Activated naive CD4-positive, alpha-beta T cell treated with anti-CD3 and anti-CD28 coated beads, Interleukin-2, amount 50 U/mL, for 72 hours (primary cell): ENCODE data around the gene CPSF2. TPM values are rescaled to one million over a fixed set of nuclear protein-coding genes. Genes with fewer than 3 reads are reported as not detected.

Experiments
- ATAC-seq, 2 donors: fragments of 150-1000 bp; cut with Tn5 transposase; 2 replicates each; pipeline ENCODE4 v1.10.0; 2021; ENCODE audit warnings: mild to moderate bottlenecking in 2 of 2, moderate library complexity in 2 of 2
- DNase-seq, 2 donors: peaks; one replicate each; pipeline ENCODE4 v3.0.0; 2021 to 2022; ENCODE audit warnings: low spot score in 2 of 2
- H3K27ac Mint-ChIP-seq, 2 donors: one replicate each; pipeline ENCODE4 v1.8.0; 2022; ENCODE audit warnings: mild to moderate bottlenecking in 2 of 2, mixed read lengths in 2 of 2
- H3K36me3 Mint-ChIP-seq, 2 donors: one replicate each; pipeline ENCODE4 v1.8.0; 2022; ENCODE audit warnings: mixed read lengths in 2 of 2
- H3K9me3 Mint-ChIP-seq, 2 donors: one replicate each; pipeline ENCODE4 v1.8.0; 2022; ENCODE audit warnings: mixed read lengths in 2 of 2
- total RNA-seq, 2 donors: library from RNA; stranded (reverse); gene quantifications; one replicate each; pipeline ENCODE4 v1.2.3, GENCODE V29; 2022

CPSF2 gene
- total RNA-seq = 10 to 100 TPM; 68.0 to 78.4 TPM

GRCh38 chr14:92121670-92122350 lies at the start of gene CPSF2, which contains the start of gene NDUFB1:
Gene CPSF2, plus strand, starts transcription at chr14:92121969. Its CDS starts 9,016 bp downstream, at chr14:92130985.
Gene NDUFB1, minus strand, starts transcription at chr14:92121706. Its CDS starts 4,069 bp downstream, at chr14:92117637.
- ATAC-seq = peak; percentile 90 to 92
- peaks cover 14 to 22% of the 10 kb centered on the region in 2 donors for H3K36me3 Mint-ChIP-seq
- DNase-seq = peak; percentile 86 to 87
- no peaks in the 10 kb centered on the region for H3K9me3 Mint-ChIP-seq
- peak within 1 kb of the TSS; percentile 98 to 100 for H3K27ac Mint-ChIP-seq

GRCh38 chr14:92074555-92074954 lies 47.2 kb upstream of the CPSF2 start:
- no peaks in the 10 kb centered on the region for H3K36me3 Mint-ChIP-seq

DNA sequence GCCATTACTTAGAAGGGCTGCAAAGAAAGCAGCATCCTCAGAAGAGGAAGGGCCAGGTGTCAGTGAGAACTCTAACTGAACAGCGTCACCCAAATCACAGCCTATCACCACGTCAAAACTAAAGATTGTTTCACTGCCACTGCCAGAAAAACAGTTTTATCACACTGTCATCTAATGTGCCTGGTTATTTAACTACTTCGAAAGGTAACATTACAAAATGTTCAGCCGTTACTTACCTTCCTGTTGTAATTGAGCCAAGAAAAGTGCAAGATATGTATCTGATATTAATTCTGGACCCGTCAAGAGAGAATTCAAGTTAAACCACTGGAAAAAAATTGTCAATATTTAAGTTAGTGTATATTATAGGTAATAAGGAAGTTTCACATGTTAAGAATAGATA lies 33.3 kb upstream of the CPSF2 start:
- no peak overlapping the region for H3K27ac Mint-ChIP-seq
- DNase-seq (no peak), ATAC-seq (no peak)
- no peaks in the 10 kb centered on the region for H3K9me3 Mint-ChIP-seq
- H3K36me3 Mint-ChIP-seq = peaks cover 0 to 7% of the 10 kb centered on the region in 2 donors

More at GRCh38 chr14:92074555-92074954, 47.2 kb upstream of the CPSF2 start:
- DNase-seq (no peak), ATAC-seq (no peak)
- Mint-ChIP-seq H3K9me3 (no peaks in the 10 kb centered on the region), H3K27ac (no peak overlapping the region)

DNA sequence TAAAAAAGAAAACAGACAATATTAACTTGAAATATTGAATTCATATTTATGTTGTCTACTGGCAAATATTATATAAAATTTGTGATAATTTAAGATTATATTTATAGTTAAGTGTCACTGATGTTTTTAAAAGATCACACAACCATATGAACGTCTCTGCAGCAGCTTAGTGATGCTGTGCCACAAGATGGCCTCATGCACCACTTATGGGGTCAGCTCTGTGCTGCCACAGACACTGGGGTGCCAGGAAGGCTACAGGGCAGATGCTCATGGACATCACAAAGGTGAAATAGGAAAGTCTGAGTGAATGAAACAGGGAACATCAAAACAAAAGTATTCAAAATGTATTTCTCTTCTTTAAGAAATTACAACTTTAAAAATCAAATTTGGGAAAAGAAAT lies 28.4 kb upstream of the CPSF2 start:
- ATAC-seq (no peak), DNase-seq (no peak)
- Mint-ChIP-seq H3K27ac (peak overlapping the region in 1 of 2 donors; percentile 53), H3K9me3 (no peaks in the 10 kb centered on the region), H3K36me3 (peaks cover 0 to 4% of the 10 kb centered on the region in 2 donors)

DNA sequence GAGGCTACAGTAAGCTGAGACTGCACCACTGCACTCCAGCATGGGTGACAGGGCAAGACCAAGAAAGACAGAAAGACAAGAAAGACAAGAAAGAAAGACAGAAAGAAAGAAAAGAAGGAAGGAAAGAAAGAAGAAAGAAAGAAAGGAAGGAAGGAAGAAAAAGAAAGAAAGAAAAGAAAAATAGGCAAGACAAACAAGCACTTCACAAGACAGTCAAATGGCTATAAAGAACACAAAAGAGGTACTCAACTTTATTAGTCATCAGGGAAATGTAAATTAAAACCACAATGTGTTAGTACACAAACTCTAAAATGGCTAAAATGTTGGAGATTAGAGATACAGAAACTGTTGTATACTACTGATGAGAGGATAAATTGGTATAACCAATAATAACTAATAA lies 22.0 kb upstream of the CPSF2 start:
- H3K27ac Mint-ChIP-seq = peak overlapping the region in 1 of 2 donors; percentile 35
- DNase-seq = no peak
- no peaks in the 10 kb centered on the region for H3K9me3 Mint-ChIP-seq
- no peak for ATAC-seq
- peaks cover 0 to under 1% of the 10 kb centered on the region in 2 donors for H3K36me3 Mint-ChIP-seq

DNA sequence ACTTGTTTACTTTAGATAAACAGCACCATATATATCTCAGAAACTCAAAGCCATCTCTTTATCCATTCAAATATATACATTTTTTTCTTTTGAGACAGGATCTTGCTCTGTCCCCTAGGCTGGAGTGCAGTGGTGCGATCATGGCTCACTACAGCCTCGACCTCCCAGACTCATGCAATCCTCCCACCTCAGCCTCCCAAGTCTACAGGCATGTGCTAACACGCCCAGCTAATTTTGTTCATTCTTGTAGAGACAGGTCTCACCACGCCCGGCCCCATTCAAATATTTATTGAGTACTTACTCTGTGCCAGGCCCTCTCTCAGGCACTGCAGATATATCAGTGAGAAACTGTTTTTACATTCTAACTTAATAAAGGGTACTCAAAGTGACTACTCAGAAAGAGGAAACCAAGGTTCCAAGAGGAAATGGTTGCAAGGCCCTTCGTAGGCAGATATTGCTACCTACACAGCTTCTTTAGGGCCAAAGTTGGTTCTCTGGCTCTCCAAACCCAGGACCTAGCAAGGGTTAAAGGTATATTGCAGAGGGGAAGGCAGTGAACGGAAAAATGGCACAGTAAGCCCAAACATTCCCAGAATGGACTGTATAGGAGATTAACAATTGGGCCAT lies 18.3 kb upstream of the CPSF2 start:
- DNase-seq = no peak
- Mint-ChIP-seq H3K36me3 (peaks cover 0 to 6% of the 10 kb centered on the region in 2 donors), H3K9me3 (no peaks in the 10 kb centered on the region), H3K27ac (no peak overlapping the region)
- no peak for ATAC-seq

DNA sequence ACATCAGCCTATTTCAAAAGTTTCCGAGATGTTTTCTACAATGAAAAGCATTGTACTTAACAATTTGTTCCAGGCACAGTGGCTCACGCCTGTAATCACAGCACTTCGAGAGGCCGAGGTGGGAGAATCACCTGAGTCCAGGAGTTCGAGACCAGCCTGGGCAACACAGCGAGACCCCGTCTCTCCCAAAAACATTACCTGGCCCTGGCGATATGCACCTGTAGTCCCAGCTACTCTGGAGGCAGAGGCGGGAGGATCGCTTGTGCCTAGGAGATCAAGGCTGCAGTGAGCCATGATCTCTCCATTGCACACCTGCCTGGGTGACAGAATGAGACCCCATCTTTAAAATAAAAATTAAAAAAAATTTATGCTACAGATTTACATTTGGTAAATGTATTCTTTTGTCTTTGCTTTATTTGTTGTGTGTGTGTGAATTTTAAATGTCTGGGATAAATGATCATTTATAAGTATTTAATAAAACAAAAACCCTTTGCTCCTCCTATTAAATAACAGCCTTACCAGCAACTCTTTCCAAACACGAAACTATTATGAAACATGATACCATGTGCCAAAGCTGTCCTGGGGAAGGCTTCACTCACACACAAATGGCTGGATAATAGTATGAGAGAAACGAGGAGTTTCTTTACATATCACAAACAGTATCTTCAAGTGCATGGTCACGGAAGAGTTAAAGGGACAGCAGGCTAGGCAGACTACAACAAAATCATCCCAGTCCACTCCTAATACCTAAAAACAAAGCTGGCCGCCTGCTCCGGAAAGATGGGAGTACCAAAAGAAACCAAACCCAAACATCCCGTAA lies 16.5 kb upstream of the CPSF2 start:
- no peak for ATAC-seq
- H3K27ac Mint-ChIP-seq = peak overlapping the region; percentile 90 to 96
- DNase-seq = no peak
- no peaks in the 10 kb centered on the region for H3K9me3 Mint-ChIP-seq
- H3K36me3 Mint-ChIP-seq = peaks cover 0 to 6% of the 10 kb centered on the region in 2 donors

- H3K27ac Mint-ChIP-seq = peak overlapping the region; percentile 90 to 96
- peak in 1 of 2 donors; percentile 25 for ATAC-seq
- DNase-seq = peak in 1 of 2 donors; percentile 20
- no peaks in the 10 kb centered on the region for H3K9me3 Mint-ChIP-seq
- H3K36me3 Mint-ChIP-seq = peaks cover 0 to 6% of the 10 kb centered on the region in 2 donors
Observed at GRCh38 chr14:92105893-92106142, 16.0 kb upstream of the CPSF2 start.

DNA sequence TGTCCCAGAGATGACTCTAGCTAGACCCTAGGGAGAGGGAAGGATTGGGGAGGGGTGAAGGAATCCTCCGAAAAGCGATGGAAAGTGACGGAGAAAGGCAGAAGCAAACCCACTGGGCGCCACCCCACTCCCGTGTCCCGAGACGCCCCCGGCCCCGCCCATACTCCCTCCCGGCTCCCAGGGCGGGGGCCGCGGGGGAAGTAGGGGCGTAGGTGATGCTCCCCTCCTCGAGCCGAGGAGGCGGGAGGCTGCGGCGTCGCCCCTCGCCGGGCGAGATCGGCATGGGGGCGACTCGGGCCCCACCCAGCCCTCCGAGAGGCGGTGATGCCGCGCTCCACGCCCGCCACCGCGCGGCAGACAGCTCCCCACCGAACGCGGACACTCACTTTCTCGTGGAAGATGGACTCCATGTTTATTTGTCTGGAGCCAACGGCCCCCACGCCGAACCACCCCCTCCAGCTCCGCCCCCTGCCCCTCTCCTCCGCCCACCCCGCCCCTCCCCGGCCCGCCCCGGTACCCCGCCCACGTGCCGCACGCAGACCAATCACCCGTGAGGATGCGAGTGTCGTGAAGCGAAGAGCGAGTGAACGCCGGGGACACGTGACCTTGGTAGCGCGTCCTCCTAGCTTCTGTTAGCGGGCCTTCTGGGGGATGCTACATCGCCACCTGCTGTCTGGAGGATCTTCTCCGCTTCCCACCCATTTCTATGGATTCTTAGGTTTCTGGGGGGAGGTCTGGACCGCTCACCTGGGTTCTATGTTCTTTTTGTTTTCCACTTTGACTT lies 15.4 kb upstream of the CPSF2 start, which contains the start of gene ATXN3:
Gene ATXN3 (minus strand): TSS at position 440 of the 784 bp plus-strand sequence. CDS start 30 bp downstream, at position 410.
- H3K9me3 Mint-ChIP-seq = no peaks in the 10 kb centered on the region
- peaks cover 0 to 6% of the 10 kb centered on the region in 2 donors for H3K36me3 Mint-ChIP-seq
- DNase-seq (peak; percentile 91 to 95), ATAC-seq (peak; percentile 96 to 97)
- H3K27ac Mint-ChIP-seq = peak within 1 kb of the TSS; percentile 91 to 96

DNA sequence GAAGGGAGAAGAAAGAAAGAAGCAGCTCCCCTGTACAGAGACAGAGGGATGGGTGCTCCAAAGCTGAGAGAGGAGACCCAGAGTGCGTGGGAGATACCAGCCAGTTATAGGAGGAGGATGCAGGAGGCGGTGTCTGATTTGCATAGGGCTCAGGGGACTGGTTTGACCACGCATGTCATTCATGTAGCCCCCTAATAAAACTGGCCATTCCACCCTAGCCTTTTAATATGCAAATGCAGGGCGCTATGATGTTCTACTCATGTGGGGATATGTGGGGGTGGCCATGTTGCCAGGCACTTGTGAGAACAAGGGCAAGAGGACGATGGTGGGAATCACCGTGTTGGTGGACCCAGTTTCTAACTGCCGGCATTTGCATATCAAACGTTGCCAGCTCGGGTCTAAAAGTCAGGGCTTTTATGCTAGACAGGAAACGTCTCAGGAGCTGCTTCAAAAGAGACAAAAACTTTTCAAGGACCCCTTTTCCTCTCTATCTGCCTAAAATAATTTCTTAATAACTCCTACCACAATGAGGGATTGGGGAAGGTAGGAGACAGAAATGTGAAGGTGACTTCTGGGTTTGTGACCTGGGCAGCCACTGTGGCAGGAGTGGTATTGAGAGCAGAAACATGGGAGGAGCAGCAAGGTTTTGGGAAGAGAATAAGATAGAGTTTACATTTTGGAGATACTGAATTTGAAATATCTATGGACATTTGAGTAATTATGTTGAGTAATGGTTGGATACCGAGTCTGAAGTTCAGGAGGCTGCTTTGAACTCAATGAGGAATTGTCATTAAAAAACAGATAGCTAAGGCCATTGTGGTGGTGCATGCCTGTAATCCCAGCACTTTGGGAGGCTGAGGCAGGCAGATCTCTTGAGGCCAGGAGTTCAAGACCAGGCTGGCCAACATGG lies 13.2 kb upstream of the CPSF2 start:
- no peak for DNase-seq
- H3K9me3 Mint-ChIP-seq = no peaks in the 10 kb centered on the region
- peak overlapping the region in 1 of 2 donors; percentile 91 for H3K27ac Mint-ChIP-seq
- H3K36me3 Mint-ChIP-seq = peaks cover 0 to 6% of the 10 kb centered on the region in 2 donors
- ATAC-seq = no peak

DNA sequence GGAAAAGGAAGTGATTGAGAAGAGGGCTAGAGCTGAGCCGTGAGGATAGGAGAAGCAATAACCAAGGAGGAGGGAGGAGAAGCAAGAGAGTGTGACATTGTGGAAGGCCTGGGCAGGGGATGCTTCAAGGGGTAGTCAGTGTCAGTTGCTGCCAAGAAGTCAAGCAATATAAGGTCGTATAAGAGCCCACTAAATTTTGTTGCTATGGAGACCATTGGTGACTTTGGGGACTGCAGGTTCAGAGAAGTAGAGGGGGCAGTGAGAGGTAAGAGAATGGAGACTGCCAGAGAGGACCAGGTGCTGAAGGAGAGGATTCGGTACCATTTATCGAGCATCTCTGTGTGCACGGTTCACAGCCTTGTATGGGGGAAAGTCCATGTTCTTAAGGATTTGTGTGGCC lies 12.3 kb upstream of the CPSF2 start:
- H3K36me3 Mint-ChIP-seq = peaks cover 0 to 6% of the 10 kb centered on the region in 2 donors
- ATAC-seq (no peak), DNase-seq (no peak)
- H3K27ac Mint-ChIP-seq = peak overlapping the region; percentile 75 to 91
- no peaks in the 10 kb centered on the region for H3K9me3 Mint-ChIP-seq

DNA sequence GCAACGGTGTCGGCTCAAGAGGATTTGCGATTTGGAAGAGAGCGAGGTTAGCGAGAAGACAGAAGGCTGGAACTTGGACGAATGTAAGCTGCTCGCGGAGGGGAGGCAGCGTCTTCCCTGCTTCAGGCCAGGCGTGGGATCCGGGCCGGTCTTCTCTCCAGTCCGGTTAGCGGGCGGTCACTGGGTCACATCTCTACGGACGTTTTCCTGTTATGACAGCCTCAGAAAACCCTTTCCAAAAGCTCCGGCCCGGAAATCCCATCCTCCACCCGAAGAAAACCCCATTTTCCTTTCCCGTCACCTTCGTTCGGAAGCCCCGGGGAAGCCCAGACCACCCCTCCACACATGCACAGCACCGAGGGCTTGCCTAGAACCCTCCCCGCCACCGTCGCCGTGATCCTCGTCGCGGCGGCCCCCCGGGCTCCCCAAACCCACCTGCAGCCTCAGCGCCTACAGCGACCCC lies 531 bp upstream of the CPSF2 start:
- H3K36me3 Mint-ChIP-seq = peaks cover 15 to 21% of the 10 kb centered on the region in 2 donors
- ATAC-seq (peak; percentile 26 to 47), DNase-seq (no peak)
- no peaks in the 10 kb centered on the region for H3K9me3 Mint-ChIP-seq
- peak overlapping the region; percentile 98 to 100 for H3K27ac Mint-ChIP-seq

DNA sequence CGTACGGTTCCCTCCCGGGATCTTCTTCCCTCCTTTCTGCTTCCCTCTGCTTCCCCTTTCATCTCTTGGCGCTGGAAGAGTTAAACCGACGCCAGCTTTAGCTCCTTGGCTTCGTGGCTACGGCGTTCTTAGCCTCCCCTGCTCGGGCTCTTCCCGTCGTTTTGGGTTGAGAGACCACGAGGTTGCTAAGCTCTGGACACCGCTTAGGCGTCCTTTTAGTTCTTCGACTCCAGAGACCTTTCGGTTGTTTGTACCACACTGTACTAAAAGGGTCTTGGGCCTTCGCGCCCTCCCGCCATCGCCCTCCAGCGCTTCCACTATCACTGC lies 545 bp downstream of the CPSF2 start:
- peak in 1 of 2 donors; percentile 13 for ATAC-seq
- Mint-ChIP-seq H3K9me3 (no peaks in the 10 kb centered on the region), H3K27ac (peak overlapping the region; percentile 98 to 100), H3K36me3 (peaks cover 16 to 27% of the 10 kb centered on the region in 2 donors)
- DNase-seq = no peak

DNA sequence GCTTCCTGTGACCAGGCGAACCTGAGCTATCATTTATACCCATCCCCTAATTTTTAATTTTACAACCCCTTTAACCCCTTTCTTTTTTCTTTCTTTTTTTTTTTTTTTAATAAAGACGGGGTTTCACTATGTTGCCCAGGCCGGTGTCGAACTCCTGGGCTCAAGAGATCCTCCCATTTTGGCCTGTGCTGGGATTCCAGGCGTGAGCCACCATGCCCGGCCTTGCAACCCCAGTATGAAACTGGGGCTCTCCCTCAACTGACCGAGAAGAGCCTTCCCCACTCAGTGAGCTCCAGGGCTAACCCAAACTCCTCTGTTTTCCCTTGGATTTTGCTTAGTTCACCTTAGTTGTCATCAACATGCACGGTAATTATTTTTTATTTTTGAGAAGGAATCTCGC lies 992 bp downstream of the CPSF2 start:
- Mint-ChIP-seq H3K9me3 (no peaks in the 10 kb centered on the region), H3K27ac (peak overlapping the region; percentile 98 to 100), H3K36me3 (peaks cover 20 to 31% of the 10 kb centered on the region in 2 donors)
- DNase-seq (no peak), ATAC-seq (no peak)

DNA sequence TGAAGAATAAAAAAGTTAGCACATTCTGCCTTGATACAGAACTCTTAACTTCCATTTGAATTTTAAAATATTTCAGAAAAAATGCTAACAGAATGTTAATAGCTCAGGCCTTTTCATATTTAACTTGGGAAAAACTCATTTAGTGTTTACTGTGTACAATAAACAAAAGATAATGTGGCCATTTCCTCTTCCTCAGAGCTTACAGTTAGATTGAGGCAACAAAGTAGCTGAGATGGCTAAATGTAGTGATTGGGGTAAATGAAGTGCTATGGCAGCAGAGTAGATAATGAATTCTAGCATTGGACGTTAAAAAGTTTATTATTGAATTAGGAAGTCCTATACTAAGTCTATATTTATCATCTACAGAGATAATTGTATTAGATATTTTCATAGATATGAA lies 12.7 kb downstream of the CPSF2 start:
- H3K27ac Mint-ChIP-seq = no peak overlapping the region
- H3K9me3 Mint-ChIP-seq = no peaks in the 10 kb centered on the region
- DNase-seq = no peak
- peaks cover 6 to 14% of the 10 kb centered on the region in 2 donors for H3K36me3 Mint-ChIP-seq
- no peak for ATAC-seq
